ENCODE data around the gene AKR1C3. TPM values are rescaled to one million over a fixed set of nuclear protein-coding genes. Genes with fewer than 3 reads are reported as not detected.
"Not testable (repeated sequence)": the region's sequence is repeated elsewhere in the genome, so short reads cannot be mapped to it uniquely, and the experiment has no call there.

AKR1C3 gene
- 1.0 TPM for polyA plus RNA-seq (ENCODE audit: insufficient read length)

- DNase-seq: peak; percentile 46
These were observed at the start of gene AKR1C3 for GRCh38 chr10:5094265-5095205. Gene AKR1C3 (plus strand): TSS chr10:5094414. CDS start chr10:5094445, 31 bp downstream.

GRCh38 chr10:5045095-5045494, 49.1 kb upstream of the AKR1C3 start:
- no peak for DNase-seq

- DNase-seq: no peak
These were observed 47.8 kb upstream of the AKR1C3 start for GRCh38 chr10:5046410-5046809.

- DNase-seq: not testable (repeated sequence)
These were observed 47.2 kb upstream of the AKR1C3 start for GRCh38 chr10:5047055-5047454.

GRCh38 chr10:5047912-5048628, 46.1 kb upstream of the AKR1C3 start:
- DNase-seq: no peak

GRCh38 chr10:5052951-5053500, 41.2 kb upstream of the AKR1C3 start:
- not testable (repeated sequence) for DNase-seq

- DNase-seq: not testable (repeated sequence)
These were observed 39.4 kb upstream of the AKR1C3 start for GRCh38 chr10:5054831-5055230.

- DNase-seq: not testable (repeated sequence)
These were observed 34.9 kb upstream of the AKR1C3 start for GRCh38 chr10:5059267-5059666.

- DNase-seq: not testable (repeated sequence)
These were observed 33.4 kb upstream of the AKR1C3 start for GRCh38 chr10:5060791-5061190.

GRCh38 chr10:5064656-5065055, 29.6 kb upstream of the AKR1C3 start:
- no peak for DNase-seq

GRCh38 chr10:5068274-5068984, 25.8 kb upstream of the AKR1C3 start:
- DNase-seq: no peak

- no peak for DNase-seq
These were observed 23.4 kb upstream of the AKR1C3 start for GRCh38 chr10:5070648-5071410.

GRCh38 chr10:5071411-5072198, 22.6 kb upstream of the AKR1C3 start:
- DNase-seq: peak; percentile 79

- no peak for DNase-seq
These were observed 20.6 kb upstream of the AKR1C3 start for GRCh38 chr10:5073659-5074058.

- no peak for DNase-seq
These were observed 17.6 kb upstream of the AKR1C3 start for GRCh38 chr10:5076615-5077014.

GRCh38 chr10:5078547-5079180, 15.6 kb upstream of the AKR1C3 start:
- no peak for DNase-seq

- DNase-seq: no peak
These were observed 14.8 kb upstream of the AKR1C3 start for GRCh38 chr10:5079306-5079830.

- DNase-seq: no peak
These were observed 14.4 kb upstream of the AKR1C3 start for GRCh38 chr10:5079836-5080235.

GRCh38 chr10:5081091-5081490, 13.1 kb upstream of the AKR1C3 start:
- DNase-seq: no peak

GRCh38 chr10:5088703-5089261, 5.4 kb upstream of the AKR1C3 start:
- no peak for DNase-seq

Data from hindlimb muscle (tissue), 1 donor.